CD4-positive, alpha-beta T cell treated with Interferon alpha-2 for 1 hour (primary cell): Measurements from ENCODE around the gene NALCN.

Experiments
- DNase-seq, 2 donors: peaks; one replicate each; pipeline ENCODE4 v3.0.0-alpha.2; 2020 to 2022

NALCN gene

GRCh38 chr13:101416181-101417042 lies at the start of gene NALCN:
NALCN (minus strand) TSS chr13:101416508; CDS start chr13:101399126, 17,382 bp downstream.
- no peak for DNase-seq

DNA sequence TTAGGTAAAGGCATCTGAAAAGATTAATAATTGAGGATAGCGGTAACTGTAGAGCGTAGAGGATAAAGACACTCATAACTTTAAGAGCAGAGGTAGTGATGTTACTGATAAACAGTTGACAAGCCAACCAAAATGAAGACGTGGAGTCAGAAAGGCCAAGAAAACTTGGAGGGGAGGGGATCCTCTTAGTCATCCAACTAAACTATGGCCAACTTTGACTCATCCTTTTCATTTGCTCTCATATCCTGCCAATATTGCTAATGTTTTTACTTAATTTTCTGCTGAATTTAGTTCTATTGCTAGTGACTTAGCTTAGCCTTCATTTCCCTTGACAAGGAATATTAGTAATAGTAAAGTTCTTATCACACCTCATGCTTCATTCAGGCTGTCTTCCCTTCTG lies 49.6 kb upstream of the NALCN start:
- DNase-seq, result no peak

DNA sequence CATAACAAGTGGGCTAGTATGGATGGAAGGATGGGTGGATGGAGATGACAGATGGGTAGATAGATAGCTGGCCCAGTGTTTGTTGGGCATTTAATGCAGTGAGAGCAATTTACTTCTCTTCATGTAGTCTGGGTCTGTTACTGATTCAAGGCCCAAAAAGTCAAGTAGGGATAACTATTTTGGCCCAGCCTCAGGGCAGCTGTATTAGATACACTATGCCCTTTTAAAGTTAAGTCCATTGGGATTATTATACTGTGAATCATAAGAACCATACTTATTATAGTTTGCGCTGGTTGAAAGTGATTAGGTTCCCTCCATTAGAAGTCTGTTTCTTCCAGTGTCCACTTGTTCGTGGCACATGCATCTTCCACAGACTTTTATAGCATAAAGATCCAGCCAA lies 40.9 kb upstream of the NALCN start:
- DNase-seq, result no peak

DNA sequence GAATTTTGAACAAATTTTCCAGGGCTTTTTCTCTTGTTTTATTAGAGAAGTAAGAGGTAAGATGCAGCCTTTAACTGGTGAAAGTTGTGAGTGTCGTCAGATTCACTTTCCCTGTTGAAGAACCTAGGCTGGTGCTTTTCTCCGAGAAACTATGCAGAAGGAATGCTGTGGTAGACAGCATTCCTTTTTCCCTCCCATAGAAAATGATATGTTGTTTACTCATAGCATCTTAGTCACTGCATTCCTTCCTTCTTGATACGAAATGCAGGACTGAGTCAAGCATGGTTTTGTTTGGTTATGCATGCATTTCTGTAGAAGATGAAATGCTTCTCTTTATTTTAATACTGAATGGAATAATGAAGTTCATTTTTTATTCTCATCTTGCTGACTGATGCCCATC lies 39.6 kb upstream of the NALCN start:
- no peak for DNase-seq

DNA sequence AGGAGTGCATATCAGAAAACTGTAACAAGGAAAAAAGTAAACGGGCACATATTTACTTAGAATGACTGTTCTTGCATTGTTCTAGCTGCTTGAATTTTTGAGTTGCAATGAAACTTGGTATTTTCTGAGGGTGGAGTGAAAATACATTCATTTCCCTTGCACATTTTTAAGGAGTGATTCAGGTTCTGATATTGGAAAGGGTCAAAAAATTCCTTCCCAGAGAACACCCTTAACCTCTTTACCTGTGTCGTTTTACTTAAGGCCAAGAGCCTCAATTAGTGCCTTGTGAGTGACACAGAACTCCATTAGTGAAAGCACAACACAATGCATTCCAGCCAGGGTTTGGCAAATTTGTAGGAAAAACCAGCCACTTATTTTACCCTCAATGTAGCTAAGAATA lies 38.5 kb upstream of the NALCN start:
- no peak for DNase-seq

GRCh38 chr13:101453784-101454201 lies 37.5 kb upstream of the NALCN start:
- DNase-seq, result no peak

DNA sequence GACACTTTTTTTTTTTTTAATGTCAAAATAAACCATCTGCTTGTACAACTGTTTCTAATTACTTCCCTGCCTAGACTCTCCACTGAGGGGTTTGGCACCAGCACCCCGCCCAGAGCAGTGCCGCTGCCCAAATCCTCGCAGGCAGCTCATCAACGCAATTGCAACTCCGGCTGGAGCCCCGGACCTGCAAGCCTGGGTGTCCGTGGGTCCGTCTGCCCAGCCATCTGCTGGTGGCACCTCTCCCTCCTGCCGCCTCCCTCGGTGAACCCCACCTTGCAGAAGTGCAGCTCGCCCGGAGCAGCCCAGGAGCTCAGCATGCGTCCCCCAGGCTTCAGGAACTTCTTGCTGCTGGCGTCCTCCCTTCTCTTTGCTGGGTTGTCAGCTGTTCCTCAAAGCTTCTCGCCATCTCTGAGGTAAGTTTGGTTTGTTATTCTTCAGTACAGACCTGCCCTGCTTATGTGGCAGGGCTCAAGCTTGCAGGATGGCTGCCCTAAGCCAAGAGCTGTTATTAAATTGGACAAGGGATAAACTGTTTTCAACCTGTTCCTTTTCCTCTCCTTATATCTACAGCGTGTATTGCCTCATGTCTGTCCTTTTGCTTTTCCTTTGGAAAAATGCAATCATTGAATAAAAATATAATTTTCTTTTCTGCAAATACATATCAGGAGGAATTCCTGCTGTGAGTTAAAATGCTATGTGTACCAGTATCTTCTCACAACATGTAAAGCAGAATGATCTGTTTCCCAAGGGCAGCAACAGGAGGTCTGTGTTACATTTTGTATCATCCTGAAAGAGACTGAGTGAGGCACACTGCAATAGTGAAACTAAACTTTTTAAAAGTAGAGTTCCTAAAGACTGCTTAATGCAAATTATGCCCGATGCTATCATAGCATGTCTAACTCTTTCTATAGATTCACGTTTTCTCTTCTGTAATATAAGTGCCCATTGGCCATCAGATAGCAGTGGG lies 36.5 kb upstream of the NALCN start, which contains the start of gene ITGBL1:
Gene ITGBL1 (plus strand): TSS at position 157 of the 967 bp plus-strand sequence. CDS start 159 bp downstream, at position 316.
- no peak for DNase-seq

GRCh38 chr13:101451641-101452040 lies 35.3 kb upstream of the NALCN start:
- no peak for DNase-seq

GRCh38 chr13:101450749-101451130 lies 34.4 kb upstream of the NALCN start:
- no peak for DNase-seq

DNA sequence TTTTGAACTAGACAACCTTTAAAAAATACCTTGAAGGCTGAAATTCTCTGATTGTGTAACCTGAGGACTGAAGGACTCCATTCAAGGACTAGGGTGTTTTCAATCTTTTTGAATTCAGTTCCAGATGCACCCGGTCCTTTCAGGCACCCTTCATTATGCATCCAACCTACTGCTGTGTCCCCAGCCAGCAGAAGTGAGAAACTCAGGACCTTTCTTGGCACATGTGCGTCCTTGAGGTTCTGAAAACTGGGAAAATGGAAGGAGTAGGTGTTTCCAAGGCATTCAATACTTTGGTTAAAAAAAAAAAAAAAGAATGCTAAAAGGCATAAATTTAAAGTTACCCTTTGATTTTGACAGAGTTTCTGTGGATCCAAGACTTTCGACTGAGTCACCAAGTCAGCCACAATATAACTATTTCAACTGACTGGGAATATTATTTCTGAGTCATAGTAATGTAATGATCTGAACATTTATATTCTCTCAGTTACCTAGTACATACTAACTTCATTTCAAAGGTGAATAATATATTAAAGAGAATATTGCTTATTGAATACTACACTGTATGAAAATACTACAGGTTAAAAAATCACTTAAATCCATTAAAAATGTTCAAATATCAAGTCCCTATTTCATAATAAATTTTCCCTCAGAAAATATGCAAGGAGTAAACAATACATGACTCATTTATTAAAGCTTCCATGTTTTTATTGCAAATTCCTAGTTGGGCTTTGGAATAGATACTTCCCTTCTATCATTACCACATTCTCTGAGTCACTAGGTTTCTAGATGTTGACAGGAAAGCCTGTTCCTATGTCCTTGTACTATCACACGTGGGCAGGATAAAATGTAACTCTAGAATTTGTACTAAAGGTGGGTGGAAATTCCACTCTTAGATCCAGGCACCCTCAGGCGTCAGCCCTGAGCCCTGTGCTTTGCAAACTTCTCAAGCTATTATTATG lies 33.8 kb upstream of the NALCN start:
- no peak for DNase-seq

- DNase-seq, result no peak
Measured at GRCh38 chr13:101447852-101448251, 31.5 kb upstream of the NALCN start.

GRCh38 chr13:101434486-101434885 lies 18.2 kb upstream of the NALCN start:
- no peak for DNase-seq

GRCh38 chr13:101433895-101434294 lies 17.6 kb upstream of the NALCN start:
- no peak for DNase-seq

DNA sequence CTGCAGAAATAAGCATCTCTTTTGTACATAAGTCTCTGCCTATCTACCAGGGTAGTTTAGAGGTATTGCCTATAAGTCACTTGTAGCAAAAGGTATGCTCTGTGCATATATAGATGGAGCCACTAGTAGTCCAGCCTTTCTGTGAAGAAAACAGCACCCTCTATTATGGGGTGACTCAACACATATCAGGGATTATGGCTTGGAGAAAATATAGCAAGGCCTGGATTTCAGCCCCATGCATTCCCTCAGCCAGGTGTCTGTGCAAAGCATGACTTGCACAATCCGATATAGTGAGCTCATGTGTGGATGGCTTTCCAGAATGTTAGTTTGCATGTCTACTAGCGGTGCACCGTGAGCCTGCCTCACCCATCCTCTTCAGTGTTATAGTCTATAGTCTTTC lies 13.4 kb upstream of the NALCN start:
- no peak for DNase-seq

- DNase-seq, result no peak
Measured at GRCh38 chr13:101425623-101426022, 9.3 kb upstream of the NALCN start.

GRCh38 chr13:101425156-101425471 lies 8.8 kb upstream of the NALCN start:
- DNase-seq, result no peak

- DNase-seq, result no peak
Measured at GRCh38 chr13:101424381-101425155, 8.3 kb upstream of the NALCN start.

DNA sequence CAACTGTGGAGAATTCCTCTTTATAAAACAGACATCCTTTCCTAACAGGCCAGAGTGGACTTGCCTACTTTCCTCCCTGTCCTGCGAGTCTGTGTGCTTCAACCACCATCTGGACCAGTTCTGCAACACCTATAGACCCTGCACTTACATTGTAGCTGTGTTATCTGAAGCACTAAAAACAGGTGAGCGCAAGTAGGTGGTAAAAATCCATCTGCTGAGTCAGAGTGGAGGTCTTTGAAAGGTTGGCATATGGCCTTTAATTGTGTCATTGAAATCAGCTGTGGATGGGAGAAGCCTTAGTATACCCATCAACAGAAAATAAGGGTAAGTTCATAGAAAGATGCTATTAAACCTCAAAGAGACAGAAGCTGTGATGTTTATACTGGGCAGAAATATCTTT lies 7.6 kb upstream of the NALCN start:
- no peak for DNase-seq

- DNase-seq, result no peak
Measured at GRCh38 chr13:101417501-101417900, 1.2 kb upstream of the NALCN start.

DNA sequence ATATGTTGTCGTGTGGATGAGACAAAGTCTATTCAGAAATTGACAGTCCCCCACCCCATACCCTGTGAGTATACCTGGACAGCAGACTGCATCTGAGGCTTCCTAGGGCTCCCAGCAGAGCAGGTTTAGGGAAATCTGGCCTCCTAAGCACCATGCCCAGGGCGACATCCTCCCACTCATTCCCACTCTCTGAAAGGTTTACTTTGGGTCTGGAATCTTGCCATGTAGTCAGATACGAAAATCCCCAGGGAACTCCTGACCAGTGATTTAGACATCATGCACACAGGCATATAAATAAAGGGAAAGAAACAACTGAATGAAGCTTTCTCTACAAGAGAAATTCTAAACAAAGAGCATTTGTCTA lies 717 bp upstream of the NALCN start:
- DNase-seq, result no peak

- no peak for DNase-seq
Measured at GRCh38 chr13:101415358-101416174, 742 bp downstream of the NALCN start.
